NCI-H146 treated with DMSO at 0.1 percent for 48 hours (cell line): ENCODE results near the gene CLCN4.

Experiments used
- DNase-seq: peaks from one replicate; lab custom pipeline; 2025; ENCODE audit not compliant: unreplicated experiment; lab: John Stamatoyannopoulos, UW

CLCN4 gene

DNA sequence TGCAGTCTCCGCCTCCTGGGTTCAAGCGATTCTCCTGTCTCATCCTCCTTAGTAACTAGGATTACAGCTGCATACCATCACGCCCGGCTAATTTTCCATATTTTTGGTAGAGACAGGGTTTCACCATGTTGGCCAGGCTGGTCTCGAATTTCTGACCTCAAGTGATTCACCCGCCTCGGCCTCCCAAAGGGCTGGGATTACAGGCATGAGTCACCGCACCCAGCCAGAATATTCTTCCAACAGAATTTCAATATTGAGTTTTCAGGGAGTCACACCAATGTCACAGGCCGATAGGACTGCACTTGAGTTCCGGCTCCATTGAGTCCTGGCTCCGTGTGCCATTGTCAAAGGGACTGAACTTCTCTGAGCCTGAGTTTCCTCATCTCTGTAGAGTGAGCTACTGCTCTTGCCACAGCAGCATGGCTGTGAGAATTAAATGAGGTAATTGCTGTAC is 82.9 kb downstream of the CLCN4 start:
- DNase-seq = no peak

DNA sequence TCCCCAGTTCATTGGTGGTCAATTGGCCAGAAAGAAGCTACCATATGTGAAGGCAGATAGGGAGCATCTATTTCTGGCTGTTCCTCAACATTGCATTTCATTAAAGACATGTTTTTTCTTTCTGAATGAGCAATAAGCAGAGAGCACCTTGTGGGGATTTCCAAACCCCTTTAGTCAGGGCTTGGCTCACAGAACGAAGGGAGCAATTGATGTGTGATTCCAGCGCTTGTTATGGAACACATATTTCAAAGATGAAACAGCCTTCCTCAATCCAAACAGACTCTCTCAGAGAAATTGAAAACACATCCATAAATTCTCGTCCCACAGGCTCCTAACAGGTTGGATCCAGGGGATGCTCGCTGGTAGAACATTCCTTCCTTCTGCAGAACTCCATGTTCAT is 84.1 kb downstream of the CLCN4 start:
- no peak for DNase-seq

- DNase-seq = no peak
These were observed 85.3 kb downstream of the CLCN4 start for GRCh38 chrX:10242026-10242425.

DNA sequence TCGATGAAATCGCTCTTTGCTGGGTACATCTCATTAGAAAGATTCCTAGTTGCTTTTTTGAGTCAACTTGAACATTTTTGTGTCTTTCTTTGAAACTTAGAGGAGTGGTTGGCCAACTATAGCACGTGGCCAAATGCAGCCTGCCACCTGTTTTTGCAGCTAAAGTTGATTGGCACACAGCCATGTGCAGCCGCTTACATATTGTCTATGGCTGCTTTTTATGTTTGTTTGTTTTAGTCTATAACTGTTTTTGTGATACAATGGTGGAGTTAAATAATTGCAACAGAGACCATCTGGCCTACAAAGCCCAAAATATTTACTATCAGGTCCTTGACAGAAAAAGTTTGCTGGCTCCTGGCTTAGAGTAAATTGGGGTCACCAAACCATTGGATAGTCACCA is 86.3 kb downstream of the CLCN4 start:
- no peak for DNase-seq

DNA sequence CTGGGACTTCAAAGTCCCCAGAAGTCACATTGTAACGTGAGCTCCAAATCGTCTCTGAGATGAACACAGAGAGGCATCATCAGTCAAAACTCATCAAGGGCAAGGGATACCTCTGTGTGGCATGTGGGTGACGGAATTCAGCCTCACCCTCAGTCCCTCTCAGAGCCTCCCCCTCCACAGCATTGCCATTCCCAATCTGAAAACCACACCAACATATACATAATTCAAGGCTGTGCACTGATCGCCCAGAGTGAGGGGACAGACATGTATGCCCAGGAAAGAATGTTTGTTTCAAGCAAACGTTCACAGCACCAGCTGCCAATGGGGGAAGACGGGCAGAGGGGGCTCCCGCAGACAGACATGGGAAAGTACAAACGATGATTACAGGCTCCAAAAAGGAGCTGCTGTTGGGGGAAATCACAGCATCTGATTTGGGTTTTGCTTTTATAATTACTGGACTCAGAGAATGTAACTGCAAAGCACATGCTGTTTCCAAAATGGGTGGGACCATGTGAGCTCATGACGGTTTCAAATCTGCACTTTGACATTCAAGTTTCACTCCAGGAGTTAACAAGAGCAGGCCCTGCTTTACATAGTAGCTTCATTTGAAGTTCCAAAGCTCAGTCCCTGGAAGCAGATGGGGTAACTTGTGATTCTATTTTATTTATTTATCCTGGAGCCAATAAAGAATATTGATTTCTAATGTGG is 88.3 kb downstream of the CLCN4 start:
- no peak for DNase-seq

- no peak for DNase-seq
These were observed 89.1 kb downstream of the CLCN4 start for GRCh38 chrX:10245886-10246285.

DNA sequence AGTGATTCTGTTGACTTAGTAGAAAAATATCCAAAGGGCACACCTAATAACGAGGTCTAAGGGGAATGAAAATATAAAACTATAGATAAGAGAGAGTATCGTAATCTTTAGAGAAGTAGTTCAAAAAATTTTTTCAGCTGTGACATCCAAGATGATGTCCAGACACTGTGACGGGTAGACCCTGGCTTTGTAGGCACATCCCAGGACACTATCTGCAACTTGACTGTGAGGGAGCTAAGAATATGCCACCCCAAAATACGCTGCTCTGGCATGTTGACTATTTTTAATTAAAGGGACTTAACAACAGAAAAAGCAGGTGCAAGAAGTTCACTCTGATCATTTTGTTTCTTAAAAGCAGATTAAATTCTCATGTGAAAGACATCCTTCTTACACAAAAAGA is 89.5 kb downstream of the CLCN4 start:
- DNase-seq = no peak

GRCh38 chrX:10246846-10247245 is 90.1 kb downstream of the CLCN4 start:
- no peak for DNase-seq

GRCh38 chrX:10254739-10255138 is 98.0 kb downstream of the CLCN4 start:
- no peak for DNase-seq

DNA sequence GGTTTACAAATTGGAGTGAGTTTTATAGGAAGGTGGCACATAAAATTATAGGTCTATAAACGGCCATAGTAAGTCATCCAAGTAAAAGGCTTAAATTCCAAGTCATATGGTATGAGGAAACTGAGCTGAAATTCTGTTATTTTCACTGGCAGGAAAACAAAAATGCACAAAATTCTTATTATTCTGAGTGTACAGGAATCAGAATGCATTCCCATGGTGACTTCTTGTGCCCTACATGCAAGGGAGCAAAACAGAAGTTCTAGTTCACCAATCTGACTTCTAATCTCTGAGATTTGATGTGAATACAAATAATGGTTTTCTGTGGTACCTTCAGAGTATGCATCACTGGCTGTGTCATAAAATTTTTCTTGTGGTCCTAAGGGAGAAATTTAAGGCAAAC is 102.9 kb downstream of the CLCN4 start:
- no peak for DNase-seq

DNA sequence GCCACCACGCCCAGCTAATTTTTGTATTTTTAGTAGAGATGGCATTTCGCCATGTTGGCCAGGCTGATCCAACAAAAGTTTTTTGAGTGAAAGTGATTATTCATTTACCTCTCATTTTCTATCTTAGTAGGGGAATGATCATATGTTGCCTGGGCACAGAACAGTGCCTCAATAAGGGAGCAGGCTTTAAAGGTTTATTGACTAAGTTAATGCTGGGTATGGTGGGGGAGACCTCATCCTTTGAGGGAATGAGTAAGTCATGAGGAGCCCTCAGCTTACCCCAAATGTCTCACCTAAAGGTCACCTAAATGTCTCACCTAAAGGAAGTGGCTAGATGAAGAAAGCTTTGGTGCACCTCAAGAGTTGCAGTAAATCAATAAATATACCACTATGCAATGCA is 109.0 kb downstream of the CLCN4 start:
- DNase-seq = no peak

- DNase-seq = no peak
These were observed 121.9 kb downstream of the CLCN4 start for GRCh38 chrX:10278716-10279115.

DNA sequence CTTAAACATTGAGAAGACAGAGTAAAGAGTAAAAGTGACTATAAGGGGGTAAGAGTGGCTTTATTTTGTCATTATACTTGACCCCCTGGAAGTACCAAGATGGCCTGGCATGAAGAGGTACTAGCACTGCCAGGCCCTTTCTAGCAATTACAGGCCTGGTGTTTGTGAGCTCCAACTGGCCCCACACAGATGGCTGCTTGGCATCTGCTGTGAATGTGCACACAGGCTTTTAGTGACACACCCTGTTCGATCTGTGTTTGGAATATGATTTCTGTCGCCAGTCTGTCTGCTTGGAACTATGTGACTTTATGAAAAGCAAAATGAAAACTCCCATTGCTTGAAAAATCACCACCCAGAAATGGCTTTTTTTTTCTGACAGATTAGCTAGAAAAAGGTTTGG is 123.3 kb downstream of the CLCN4 start:
- DNase-seq = no peak

GRCh38 chrX:10282490-10282889 is 125.7 kb downstream of the CLCN4 start:
- DNase-seq = no peak

GRCh38 chrX:10286195-10286594 is 129.4 kb downstream of the CLCN4 start:
- DNase-seq = no peak
